A673 (cell line): ENCODE results near the gene DENND1A.

ENCODE experiments used
- EZH2 ChIP-seq: fragments of 200-600 bp; sonication (generic); IDR thresholded peaks from 2 replicates; pipeline ENCODE4 v1.6.1; 2017; ENCODE audit warnings: borderline replicate concordance, low read depth, mild to moderate bottlenecking, mixed read lengths, antibody characterized with exemption, low read length; ENCODE audit not compliant: poor library complexity, severe bottlenecking
- TF ChIP-seq, protein P1 (sequence below): fragments of 300-800, 200-600 bp; sonication (generic); conservative IDR thresholded peaks from 2 replicates; pipeline ENCODE4 v1.5.1; 2017; ENCODE audit warnings: low read depth, mild to moderate bottlenecking, antibody characterized with exemption, low read length, moderate library complexity, mixed read lengths

DNA sequence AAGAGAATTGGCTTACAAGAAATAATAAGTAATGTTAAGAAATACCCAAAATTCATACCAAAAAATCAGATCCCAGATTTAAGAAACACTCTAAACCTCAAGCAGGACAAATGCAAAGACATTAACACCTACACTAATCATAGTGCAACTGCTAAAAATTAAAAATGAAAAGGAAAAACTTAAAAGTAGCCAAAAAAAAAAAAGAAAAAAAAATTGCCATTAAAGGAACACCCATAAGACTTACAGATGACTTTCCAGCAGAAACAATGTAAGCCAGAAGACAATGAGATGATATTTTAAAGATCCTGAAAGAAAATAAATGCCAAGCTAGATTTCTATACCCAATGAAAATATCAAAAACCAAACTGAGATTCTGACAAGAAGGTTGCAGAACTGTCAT lies 101.5 kb downstream of the DENND1A start:
- TF ChIP-seq, protein P1, sequence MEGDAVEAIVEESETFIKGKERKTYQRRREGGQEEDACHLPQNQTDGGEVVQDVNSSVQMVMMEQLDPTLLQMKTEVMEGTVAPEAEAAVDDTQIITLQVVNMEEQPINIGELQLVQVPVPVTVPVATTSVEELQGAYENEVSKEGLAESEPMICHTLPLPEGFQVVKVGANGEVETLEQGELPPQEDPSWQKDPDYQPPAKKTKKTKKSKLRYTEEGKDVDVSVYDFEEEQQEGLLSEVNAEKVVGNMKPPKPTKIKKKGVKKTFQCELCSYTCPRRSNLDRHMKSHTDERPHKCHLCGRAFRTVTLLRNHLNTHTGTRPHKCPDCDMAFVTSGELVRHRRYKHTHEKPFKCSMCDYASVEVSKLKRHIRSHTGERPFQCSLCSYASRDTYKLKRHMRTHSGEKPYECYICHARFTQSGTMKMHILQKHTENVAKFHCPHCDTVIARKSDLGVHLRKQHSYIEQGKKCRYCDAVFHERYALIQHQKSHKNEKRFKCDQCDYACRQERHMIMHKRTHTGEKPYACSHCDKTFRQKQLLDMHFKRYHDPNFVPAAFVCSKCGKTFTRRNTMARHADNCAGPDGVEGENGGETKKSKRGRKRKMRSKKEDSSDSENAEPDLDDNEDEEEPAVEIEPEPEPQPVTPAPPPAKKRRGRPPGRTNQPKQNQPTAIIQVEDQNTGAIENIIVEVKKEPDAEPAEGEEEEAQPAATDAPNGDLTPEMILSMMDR: no peak
- TF ChIP-seq EZH2: no peak
